GM21786 (cell line): ENCODE measurements around the gene TAGLN3.

ENCODE experiments used
- ATAC-seq: cut with Tn5 transposase; IDR thresholded peaks from one replicate; pipeline ENCODE4 v1.9.1; 2021; ENCODE audit not compliant: unreplicated experiment

The TAGLN3 gene

DNA sequence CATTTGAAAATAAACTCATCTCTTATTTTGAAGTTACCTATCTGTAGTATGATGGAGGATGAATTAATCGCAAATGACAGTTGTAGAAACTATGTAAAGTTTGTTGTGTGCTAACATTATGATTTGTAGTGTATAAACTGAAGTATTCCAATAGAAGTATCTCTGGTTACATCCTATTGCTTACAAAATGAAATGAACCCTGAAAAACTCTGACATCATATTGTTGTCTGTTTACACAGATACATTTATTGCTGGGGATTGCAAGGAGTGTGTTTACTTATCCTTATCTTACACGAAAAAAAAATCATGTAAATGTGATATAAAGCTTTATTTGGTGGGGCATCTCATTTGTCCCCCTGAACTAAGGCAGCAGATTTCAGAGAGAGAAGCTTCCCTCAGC is 22.5 kb upstream of the TAGLN3 start:
- no peak for ATAC-seq

DNA sequence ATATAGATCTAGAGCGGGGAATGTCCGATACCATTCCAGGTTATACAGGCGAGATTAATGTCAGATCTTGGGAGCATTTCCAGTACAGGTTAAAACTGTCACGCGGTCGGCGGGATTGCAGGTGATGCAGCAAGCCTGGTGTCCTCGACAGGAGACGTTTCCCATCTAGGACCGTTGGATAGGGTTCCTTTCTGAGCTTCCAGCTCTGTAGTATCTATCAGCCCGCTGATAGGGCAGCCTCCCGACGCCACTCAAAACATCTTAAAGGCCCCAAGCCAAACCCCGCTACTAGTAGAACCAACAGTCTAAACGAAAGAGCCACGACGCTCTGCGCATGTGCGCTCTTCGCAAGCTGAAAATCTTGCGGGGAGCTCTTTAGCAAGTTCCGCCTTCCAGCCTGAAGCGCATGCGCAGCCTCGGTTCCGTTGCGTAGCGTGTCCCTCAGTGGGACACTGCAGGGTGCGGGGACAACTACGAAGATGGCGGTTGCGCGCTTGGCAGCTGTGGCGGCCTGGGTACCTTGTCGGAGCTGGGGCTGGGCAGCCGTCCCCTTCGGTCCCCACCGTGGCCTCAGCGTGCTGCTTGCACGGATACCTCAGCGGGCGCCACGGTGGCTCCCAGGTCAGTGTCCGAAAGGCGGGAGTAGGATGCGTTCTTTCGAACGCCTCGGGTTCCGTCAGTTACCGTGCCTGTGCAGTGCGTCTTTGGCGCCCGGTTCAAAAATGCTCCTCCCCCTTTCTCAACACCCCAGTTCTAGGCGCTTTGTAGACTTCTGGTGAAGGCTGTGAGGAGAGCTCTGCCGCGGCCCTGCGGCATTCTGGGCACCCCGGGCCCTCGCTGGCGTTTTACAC is 19.9 kb upstream of the TAGLN3 start, which contains the start of gene ABHD10:
ABHD10 (plus strand) TSS at position 444 of the 851 bp plus-strand sequence; CDS start at position 480, 36 bp downstream.
- ATAC-seq, result peak; percentile 94

DNA sequence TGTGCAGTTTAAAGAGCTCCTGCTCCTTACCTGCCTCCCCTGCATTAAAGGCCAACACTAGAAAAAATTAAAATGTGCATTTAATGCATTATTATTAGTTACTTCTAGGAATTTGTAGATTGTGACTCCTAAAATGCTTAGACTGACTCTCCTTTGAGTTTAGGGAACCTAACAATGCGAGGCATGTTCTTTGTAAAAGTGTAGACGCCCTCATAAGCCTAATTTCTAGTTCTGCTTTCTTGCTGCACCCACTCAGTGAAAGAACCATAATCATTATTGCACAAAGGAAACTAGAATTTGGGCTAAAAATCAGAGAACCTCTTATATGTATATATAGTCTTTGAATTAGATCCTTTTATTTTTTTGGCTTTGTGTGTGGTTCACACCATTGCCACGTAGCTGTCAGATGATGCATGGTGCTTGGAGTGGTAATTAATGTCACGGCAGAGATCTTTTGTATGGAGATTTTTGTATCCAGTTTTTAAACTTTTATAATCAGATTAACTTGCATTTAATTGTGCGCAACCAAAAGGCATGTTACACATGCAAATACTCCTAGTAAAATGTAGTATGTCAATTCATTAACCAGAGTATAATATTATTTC is 19.2 kb upstream of the TAGLN3 start:
- ATAC-seq, result peak; percentile 38

DNA sequence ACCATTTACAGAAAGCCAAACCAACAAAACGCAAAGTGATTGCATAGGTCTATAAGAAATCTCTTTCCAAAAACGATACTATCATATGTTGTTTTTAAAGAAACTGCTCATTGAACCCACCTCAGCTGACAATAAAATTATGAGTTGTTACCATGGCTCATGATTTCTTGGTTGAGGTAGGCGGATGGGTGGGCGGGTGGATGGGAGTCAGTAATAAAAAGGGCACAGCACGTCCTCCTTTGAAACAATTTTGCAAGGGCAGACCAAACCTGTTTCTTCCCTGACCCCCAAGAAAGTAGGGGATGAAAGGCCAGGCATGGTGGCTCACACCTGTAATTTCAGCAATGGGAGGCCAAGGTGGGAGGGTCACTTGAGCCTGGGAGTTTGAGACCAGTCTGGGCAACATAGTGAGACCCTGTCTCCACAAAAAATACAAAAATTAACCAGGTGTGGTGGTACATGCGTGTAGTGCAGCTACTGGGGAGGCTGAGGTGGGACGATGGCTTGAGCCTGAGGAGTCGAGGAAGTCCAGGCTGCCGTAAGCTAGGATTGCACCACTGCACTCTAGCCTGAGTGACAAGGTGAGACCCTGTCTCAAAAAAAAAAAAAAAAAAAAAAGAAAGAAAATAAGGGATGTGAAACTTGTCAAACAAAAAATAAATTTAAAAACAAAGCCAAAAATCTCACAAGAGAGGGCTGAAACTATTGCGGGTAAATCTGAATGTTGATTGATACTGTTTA is 17.8 kb upstream of the TAGLN3 start:
- ATAC-seq, result no peak

DNA sequence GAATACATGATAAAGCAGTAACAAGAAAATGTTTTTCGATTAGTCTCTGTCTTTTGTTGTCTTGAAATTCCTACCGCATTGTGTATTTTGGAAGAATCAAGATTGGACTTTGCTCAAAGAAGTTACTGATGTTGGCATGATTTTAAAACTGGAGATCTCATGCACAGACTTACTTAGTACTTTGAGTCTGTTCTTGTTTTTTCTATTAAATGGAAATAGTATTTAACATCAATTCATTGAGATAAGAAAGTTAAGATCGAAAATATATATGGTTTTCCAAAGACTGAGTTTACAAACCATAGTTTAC is 17.3 kb upstream of the TAGLN3 start:
- no peak for ATAC-seq

DNA sequence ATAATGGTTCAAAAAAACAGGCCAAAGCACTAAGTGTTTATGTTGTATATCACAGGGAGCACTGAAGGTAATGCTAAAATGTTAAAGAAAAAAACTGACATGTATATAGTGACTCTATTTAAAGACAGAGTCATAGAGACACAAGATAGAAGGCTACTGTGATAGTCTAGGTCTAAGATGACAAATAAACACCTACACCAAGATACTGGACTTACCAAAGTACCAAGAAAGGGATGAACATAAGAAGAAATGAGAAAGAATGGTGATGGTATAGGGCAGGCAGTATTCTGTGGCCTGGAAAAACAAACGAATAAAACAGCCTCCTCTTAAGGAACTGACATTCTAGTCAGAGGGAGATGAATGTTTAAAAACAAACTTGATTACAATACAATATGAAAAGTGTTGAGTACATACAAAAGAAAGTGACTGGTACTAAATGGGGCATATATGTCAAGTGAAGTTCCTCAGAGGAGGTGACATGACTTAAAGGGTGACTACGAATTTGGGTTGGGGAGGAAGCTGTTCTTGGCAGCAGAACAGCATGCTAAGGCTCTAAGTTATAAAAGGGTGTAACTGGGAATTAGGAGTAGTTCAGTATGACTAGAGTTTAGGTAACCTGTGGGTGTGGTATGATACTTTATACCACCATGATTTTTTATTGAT is 14.0 kb upstream of the TAGLN3 start:
- no peak for ATAC-seq

DNA sequence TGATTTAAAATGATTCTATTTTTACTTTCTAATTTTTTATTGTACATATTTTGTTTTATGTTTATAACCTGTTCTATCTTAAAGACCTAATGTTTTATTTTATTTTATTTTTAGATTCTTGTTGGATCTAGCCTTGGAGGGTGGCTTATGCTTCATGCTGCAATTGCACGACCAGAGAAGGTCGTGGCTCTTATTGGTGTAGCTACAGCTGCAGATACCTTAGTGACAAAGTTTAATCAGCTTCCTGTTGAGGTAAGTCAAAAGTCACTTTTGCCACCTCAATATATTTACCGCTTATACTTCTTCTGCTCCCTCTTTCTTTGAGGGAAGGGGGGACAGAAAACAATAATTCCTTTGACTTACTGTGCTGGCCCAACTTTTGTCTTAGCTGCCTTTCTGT is 11.9 kb upstream of the TAGLN3 start:
- no peak for ATAC-seq

DNA sequence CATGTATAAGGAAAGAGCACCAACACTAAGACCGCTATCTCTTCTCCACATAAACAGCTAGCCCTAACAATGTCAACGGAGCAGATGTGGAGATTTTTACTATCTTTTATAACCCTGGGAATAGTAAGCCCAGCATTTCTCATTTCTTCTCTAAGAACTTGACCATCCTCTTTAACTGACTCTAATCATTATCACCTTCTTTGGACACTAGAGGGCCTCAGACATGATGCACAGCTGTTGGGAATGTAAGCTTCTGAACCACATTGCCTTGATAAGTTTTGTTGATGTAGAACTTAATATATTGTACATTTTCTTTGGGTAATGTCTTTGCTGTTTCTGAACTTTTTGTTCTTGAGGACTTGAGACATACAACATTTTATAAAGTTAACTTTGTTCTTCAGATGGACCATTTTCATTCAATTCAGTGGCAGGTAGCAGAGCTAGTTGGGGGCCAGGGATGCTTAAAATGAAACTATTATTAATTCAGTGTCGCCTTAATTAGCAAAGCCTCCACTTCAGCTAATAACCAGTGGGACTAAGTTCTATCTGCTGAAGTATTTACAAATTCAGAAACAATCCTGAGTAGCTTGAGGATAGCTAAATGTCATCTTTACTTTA is 9.6 kb upstream of the TAGLN3 start:
- peak; percentile 98 for ATAC-seq

DNA sequence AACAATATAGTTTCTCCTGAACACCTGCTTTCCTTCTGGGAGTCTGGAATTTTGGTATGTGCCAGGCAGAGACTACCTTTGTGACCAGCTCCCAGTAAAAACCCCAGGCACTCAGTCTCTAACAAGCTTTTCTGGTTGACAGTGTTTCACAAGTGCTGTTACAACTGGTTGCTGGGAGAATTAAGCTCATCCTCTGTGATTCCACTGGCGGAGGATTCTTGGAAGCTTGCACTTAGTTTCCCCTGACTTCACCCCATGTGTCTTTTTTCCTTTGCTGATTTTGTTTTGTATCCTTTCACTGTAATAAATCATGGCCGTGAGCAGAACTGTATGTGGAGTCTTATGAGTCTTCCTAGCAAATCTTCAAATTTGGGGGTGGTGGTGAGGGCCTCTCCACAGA is 5.7 kb upstream of the TAGLN3 start:
- ATAC-seq, result no peak

DNA sequence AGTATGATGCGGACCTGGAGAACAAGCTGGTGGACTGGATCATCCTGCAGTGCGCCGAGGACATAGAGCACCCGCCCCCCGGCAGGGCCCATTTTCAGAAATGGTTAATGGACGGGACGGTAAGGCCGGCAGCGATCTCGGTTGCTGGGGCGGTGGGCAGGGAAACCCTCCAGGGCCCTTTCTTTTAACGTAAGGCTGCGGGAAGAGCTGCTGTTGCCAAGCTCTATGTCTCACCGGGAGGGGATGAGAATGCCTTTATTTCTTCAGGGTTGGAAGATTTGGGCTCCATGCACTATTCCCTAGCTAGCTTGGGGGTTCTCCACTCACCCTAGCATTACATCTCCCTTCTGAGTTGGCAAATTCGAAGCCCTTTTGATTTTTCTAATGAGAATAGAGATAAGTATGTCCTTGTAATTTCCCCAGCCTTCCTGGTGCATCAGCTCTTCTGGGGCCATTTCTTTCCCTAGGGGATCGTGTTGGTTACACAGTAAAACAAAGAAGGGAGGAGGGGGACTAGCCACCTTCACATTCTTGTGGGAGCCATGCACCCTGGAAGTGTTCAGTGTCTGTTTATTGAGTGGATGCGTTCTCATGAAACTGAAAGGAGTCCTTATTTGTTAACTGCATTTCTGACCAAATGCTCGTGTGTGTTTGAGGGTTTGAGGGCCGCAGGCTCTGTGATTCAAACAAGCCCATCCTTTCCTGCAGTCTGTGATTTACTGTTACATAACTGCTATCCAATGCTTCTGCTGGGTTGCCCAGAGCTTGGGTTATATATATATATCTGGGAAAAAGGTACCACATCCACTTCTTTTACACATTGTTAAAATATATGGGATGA is 982 bp downstream of the TAGLN3 start:
- ATAC-seq, result no peak

DNA sequence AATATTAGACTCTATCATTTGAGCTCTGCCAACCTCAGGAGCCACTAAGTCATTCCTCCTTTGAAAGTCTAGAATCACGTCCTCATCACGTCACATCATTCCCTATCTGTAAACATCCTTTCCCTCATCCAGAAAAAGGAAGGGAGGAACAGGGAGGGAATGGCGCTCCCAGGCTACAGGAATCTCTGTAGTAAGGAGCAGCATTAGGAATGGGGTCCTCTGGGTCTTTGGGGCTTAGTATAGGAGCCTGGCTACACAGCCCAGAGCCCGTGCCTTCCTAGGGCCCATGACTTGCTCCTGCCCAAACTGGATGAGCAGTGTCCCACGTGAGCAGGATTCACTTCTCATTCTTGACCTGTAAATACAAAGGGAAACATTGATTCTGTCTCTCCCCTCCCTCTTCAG is 1.6 kb downstream of the TAGLN3 start:
- no peak for ATAC-seq

DNA sequence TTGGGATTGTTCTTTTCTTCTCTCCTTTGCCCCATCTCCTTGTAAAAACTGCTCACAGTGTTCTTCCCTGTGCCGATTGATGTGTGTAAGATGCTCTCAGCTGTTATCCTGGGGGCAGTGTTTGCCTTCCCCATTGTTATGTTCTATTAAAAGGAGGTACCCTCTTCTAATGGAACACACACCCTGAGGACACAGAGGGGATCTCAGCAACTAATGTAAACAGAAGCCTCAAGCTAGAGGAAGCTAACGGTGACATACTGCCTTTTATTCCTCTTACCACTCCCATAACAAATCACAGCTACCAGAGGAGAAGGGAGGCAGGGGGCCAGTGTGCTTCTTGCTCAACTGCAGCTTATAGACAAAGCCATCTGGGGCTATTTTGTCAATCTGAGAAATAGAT is 2.2 kb downstream of the TAGLN3 start:
- no peak for ATAC-seq

DNA sequence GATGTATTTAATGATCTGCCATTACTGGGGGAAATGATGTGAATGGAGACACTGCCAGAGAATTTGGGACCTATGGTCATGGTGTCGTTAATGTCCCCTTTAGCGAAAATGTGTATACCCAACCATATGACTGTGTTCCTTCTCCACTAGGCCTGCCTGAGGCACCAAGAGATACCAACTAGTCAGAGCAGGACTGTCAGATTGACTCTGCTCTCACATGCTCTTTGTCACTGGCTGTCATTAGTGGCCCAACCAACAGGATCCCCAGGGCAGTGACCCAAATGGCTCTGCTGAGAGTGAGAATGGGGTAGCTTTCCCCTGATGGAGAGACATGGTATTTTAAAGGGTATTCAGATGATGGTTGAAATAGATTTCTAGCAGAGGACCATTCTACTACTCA is 2.8 kb downstream of the TAGLN3 start:
- no peak for ATAC-seq

DNA sequence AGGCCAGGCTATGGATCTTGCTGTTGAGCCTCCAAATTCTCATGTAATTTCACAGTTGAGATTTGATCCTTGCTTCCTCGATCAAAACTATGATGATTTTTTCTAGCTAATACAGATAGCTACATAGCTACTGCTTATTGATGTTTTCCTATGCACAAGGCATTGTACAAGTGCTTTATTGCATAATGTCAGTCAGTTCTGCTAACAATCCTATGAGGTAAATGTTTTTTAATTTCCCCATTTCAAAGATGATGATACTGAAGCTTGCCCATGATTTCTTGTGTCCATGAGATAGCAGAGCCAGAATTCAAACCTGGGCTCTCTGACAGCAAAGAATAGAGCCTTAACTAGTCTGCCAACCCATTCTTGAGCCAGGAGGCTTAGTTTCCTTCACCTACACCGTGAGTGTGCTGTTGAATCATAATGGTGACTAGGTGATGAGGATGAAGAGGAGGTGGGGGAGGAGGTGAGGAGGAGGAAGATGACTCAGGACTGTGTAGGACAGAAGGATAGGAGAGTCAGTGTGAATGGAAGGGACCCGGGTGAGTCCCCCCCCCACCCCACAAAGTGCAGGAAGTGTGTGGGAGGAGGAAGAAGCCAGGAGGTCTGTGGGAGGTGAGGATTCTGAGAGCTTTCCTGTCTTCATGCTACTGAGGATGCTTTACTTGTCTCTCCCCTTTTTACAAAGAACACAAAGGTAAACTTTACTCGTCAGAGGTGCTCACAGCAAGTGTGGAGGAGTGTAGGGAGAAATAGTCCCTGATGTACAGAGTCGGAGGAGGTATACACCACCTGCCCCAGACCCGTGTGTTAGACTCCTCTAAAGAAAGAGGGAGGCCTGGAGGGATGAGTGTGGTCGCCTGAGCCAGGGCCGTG is 3.6 kb downstream of the TAGLN3 start:
- ATAC-seq, result no peak

DNA sequence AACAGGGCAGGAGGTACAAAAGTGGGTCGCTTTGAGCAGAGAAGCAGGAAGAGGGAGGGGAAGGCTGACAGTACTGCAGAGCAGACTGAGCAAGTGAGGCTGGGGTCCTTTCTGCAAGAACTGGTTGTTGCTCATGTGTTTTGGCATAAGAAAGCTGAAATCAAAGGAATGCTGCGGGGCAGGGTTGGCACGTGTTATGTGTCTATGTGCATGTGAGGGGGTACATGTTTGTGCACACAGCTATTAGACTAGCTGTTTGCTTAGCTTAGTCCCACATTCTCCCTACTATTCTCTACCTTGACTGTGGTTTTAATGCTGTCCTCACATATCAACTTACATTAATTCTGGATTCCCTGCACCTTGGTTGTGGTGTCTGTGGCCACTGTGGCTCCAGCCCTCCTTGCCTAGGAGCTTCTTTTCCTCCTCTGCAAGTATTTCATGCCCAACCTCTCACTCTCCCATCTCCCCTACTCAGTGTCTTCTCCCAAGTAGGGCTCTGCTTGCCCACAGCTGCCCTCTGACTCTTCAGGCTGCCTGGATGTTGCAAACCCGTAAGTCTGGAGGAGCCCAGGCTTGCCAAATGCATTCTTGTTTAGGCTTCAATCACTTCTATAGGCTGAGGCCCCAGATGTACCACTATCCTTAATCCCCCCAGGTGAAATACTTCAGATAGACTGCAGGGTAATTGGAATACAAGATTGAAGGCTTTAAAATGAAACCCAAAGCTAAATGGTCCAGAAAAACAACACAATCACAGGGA is 4.8 kb downstream of the TAGLN3 start:
- no peak for ATAC-seq

DNA sequence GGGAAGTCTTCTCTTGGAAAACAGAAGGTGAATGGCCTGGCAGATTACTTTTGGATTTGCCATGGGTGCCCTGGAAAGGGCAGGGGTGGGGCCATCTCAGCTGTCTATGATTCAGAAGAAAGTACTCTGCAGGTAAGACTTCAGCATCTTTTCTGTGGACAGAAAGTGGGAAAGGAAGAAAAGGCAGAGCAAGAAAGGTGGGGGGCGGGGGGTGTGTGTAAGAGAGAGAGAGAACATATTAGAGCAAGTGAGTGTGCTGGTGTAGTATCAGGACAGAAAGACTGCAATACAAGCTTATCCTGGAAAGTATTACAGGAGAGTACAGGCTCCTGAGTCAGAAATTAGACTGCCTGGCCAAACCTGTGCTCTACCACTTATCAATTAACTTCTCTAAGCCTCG is 5.5 kb downstream of the TAGLN3 start:
- ATAC-seq, result no peak

DNA sequence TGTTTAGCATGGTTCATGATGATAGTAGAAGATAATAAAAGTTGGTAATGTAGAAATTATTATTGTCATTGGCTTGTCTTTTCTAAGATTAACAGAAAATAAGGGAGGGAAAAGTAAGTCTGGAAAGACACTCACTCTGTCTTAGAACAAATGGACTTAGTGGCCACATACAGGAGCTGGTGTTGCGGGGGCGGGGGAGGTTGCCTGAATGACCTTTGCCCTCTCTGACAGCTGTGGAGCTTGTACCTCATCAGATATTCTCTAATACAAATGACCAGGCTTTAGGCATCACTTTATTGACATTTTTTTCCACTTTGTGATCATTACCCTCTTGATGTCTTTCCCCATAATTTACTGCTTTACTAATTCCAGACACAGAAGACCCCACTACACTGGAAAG is 5.9 kb downstream of the TAGLN3 start:
- ATAC-seq, result no peak

DNA sequence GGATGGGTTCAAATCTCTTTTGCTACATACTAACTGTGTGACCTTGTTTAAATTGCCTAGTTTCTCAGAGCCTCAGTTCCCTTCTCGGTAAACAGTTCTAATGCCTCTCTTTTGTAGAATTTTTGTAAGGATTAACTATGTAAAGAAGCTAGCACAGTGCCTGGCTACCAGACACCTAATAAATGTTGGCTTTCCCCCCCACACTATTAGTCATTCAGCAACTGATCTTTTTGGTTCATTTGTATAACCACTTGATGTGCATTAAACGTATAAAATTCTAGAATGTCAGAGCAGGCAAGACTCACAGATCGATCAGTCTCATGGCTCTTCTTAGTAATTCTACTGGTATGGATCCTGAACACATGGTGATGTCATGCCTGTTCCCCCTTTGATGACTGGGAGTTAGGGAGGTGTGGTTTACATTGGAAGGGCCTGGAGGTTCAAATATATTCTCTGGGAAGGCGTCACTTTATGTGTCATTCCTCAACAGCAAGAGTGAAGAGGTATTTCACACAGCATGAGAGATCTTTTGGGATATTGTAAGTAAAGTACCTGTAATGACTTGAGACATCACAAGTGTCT is 6.5 kb downstream of the TAGLN3 start:
- ATAC-seq, result no peak
